ENCODE results near the gene SORCS2.

The SORCS2 gene

GRCh38 chr4:7754565-7755262, 562.4 kb downstream of the SORCS2 start:
- no peak overlapping the region for H3K4me3 ChIP-seq (ENCODE audit: control insufficient read depth, low read depth, low read length)
- DNase-seq (ENCODE audit: low read depth): no peak
- TF ChIP-seq CTCF (IDR thresholded peaks at IDR 0.05; ENCODE audit: control insufficient read depth, insufficient read depth, low read depth, low read length, missing control alignments): no peak

GRCh38 chr4:7755561-7755960, 563.2 kb downstream of the SORCS2 start:
- no peak for DNase-seq (ENCODE audit: low read depth)
- no peak for TF ChIP-seq CTCF (IDR thresholded peaks at IDR 0.05; ENCODE audit: control insufficient read depth, insufficient read depth, low read depth, low read length, missing control alignments)
- H3K4me3 ChIP-seq (ENCODE audit: control insufficient read depth, low read depth, low read length): no peak overlapping the region

GRCh38 chr4:7756071-7756470, 563.7 kb downstream of the SORCS2 start:
- TF ChIP-seq CTCF (IDR thresholded peaks at IDR 0.05; ENCODE audit: control insufficient read depth, insufficient read depth, low read depth, low read length, missing control alignments): no peak
- DNase-seq (ENCODE audit: low read depth): no peak
- H3K4me3 ChIP-seq (ENCODE audit: control insufficient read depth, low read depth, low read length): no peak overlapping the region

- no peak for TF ChIP-seq CTCF (IDR thresholded peaks at IDR 0.05; ENCODE audit: control insufficient read depth, insufficient read depth, low read depth, low read length, missing control alignments)
- no peak for DNase-seq (ENCODE audit: low read depth)
- no peak overlapping the region for H3K4me3 ChIP-seq (ENCODE audit: control insufficient read depth, low read depth, low read length)
Observed at GRCh38 chr4:7756561-7757355, 564.4 kb downstream of the SORCS2 start.

GRCh38 chr4:7757501-7758471, 565.4 kb downstream of the SORCS2 start:
- DNase-seq (ENCODE audit: low read depth): no peak
- no peak for TF ChIP-seq CTCF (IDR thresholded peaks at IDR 0.05; ENCODE audit: control insufficient read depth, insufficient read depth, low read depth, low read length, missing control alignments)
- no peak overlapping the region for H3K4me3 ChIP-seq (ENCODE audit: control insufficient read depth, low read depth, low read length)

GRCh38 chr4:7758476-7758875, 566.1 kb downstream of the SORCS2 start:
- TF ChIP-seq CTCF (IDR thresholded peaks at IDR 0.05; ENCODE audit: control insufficient read depth, insufficient read depth, low read depth, low read length, missing control alignments): no peak
- DNase-seq (ENCODE audit: low read depth): no peak
- no peak overlapping the region for H3K4me3 ChIP-seq (ENCODE audit: control insufficient read depth, low read depth, low read length)
